HG02973 (cell line): Measurements from ENCODE around the gene RNASE3.
"Not testable (repeated sequence)": the region's sequence is repeated elsewhere in the genome, so short reads cannot be mapped to it uniquely, and the experiment has no call there.

ENCODE experiments used
- ATAC-seq: cut with Tn5 transposase; IDR thresholded peaks from one replicate; pipeline ENCODE4 v1.9.1; 2021; ENCODE audit warnings: moderate library complexity; ENCODE audit not compliant: unreplicated experiment

Gene RNASE3

DNA sequence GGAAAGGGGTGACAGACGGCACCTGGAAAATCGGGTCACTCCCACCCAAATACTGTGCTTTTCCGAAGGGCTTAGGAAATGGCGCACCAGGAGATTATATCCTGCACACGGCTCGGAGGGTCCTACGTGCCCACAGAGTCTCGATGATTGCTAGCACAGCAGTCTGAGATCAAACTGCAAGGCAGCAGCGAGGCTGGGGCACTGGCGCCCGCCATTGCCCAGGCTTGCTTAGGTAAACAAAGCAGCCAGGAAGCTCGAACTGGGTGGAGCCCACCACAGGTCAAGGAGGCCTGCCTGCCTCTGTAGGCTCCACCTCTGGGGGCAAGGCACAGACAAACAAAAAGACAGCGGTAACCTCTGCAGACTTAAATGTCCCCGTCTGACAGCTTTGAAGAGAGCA lies 19.6 kb downstream of the RNASE3 start:
- ATAC-seq = not testable (repeated sequence)

DNA sequence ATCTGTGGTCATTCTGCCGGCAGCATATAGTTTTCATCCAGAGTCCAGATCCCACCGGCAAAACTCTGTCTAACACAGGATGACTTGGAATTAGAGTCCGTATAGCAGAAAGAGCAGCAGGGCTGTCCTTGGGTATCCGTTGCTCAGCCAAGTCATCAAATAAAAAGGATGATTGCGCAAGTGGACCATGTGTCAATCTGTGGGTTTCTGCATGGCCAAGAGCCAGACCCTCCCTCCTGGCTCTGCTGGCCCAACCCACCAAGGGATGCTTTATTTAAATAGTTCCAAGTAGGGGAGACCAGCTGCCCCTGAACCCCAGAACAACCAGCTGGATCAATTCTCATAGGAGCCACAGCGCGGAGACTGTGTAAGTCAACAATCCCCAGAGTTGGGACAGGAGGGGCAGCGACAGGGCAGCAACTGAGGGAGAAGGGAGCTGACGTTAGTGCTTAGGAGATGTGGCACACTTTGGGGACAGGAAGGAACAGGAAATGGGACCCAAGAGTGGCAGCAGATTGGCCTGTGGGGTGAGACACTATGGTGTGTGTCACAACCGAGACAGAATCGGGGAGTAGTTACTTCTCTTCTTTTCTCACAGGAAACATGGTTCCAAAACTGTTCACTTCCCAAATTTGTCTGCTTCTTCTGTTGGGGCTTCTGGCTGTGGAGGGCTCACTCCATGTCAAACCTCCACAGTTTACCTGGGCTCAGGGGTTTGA lies 28.0 kb downstream of the RNASE3 start:
- ATAC-seq = not testable (repeated sequence)

DNA sequence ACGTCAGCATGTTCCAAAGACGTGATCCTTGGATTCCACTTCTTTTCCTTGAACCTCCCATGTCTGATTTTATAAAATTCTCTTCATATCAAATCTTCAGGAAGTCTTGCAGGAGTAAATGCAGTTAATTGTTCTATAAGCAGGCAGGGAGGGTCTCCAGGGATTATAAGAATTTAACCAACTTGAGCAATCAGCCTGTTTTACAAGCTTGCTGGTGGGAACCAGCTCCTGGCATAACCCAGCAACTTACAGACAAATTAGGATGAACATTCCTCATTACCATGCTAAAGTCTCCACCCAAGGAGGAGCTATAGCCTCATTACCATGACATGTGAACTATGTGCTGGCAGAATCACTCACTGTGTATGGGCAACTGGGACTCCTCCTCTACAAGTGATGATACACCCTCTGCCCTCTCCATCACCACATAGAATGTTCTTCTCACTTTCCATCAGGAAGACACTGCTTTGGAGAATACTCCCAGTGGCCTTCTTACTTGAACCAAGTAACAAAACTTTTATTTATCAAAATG lies 32.6 kb downstream of the RNASE3 start:
- not testable (repeated sequence) for ATAC-seq

DNA sequence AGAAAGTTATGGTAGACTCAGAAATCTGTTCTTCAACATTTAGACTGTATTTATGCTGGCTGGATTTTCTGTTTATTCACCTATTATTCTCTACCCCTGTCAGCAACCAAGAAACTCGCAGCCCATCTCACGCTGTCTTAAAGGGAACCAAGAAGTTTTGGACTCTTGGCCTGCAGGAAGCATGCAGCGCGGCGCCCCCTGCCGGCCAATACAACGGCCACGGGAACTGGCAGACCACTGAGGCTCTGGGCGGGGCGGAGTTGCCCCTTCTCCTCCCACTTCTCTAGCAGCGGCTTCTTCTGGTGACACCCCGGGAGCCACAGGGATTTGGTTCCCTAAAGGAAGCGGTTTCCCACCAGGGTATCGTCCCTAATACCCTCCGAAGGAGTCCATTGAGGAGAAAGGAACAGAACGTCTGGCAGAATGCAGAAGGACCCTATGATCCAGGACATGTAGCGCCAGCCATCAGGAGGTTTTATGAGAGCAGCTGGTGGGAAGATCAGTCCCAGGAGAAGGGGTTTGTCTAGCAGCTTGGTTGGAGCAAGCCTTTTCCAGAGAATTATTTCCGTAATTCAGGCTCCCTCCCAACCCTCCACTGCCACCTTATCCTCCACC lies 43.1 kb downstream of the RNASE3 start:
- ATAC-seq = no peak

DNA sequence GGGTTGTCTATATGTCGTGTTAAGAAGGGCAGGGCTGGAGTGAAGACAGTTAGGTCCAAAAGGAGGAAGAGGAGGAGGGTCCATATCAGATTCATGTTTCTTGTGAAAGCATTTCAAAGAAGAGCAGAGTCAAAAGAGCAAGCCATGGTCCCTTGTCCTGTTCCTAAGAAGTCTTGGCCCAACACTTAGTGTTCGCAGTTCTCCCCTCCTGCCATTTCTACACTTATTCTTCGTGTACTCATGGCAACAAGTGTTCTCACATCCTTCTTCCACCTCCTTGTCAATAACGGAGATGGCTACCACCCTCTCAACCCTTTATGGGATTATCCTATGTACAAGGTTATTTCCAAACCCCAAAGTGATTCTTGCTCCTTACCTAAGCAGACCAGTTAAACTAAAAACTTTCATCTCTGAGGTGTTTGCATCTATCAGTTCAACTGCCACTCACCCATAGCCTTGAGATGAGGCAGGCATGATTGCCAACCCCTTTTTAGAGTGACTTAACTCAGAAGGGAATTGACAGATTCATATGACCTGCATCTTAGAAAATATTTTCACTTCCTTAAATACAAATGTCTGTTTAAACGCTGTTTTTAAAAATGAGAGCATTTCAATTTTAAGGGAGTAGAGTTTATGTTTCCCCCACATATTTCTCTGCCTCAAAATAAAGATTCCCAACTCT lies 44.3 kb downstream of the RNASE3 start:
- ATAC-seq = no peak
